H1 (cell line): ENCODE results near the gene LUC7L3. TPM values are rescaled to one million over a fixed set of nuclear protein-coding genes. Genes with fewer than 3 reads are reported as not detected.
A peak's percentile ranks its signal among the peaks of the same experiment; 100 is the strongest.

ENCODE experiments used
- CTCF ChIA-PET: fragments of 300-600 bp; sonication (Branson Sonifier 250); formaldehyde crosslinking; loops from one replicate; lab custom pipeline; 2021; ENCODE audit not compliant: partially characterized antibody; lab: Charles Lee
- POLR2A ChIA-PET: fragments of 300-600 bp; sonication (Branson Sonifier 250); formaldehyde crosslinking; loops from one replicate; lab custom pipeline; 2021; ENCODE audit warnings: inconsistent platforms; ENCODE audit not compliant: partially characterized antibody; lab: Charles Lee
- DNase-seq, 2 experiments: peaks; one replicate each; pipeline versions ENCODE4 v3.0.0 to v3.0.0-alpha.2; 2010 to 2022; ENCODE audit warnings: low spot score in 2 of 2, low read depth in 1 of 2, mixed read lengths in 1 of 2
- FAIRE-seq: peaks from 2 replicates; lab custom pipeline; 2011; peaks lifted over from hg19 to GRCh38; lab: Jason Lieb, UNC
- H2AFZ ChIP-seq: 2 replicates; pipeline ENCODE4 v1.8.1; 2012; ENCODE audit warnings: low read length, inconsistent platforms
- H2AK5ac ChIP-seq: 2 replicates; pipeline ENCODE4 v1.6.1; 2013; ENCODE audit warnings: low read depth, low read length
- H2BK120ac ChIP-seq: replicated peaks from 2 replicates; pipeline ENCODE3; 2013; ENCODE audit warnings: low read depth, low read length, inconsistent platforms
- H2BK12ac ChIP-seq: 2 replicates; pipeline ENCODE4 v1.6.1; 2013; ENCODE audit warnings: low read depth, low read length
- H2BK15ac ChIP-seq: 2 replicates; pipeline ENCODE4 v1.6.1; 2013; ENCODE audit warnings: low read length
- H2BK20ac ChIP-seq: 2 replicates; pipeline ENCODE4 v1.6.1; 2013; ENCODE audit warnings: low read length
- H2BK5ac ChIP-seq: 2 replicates; pipeline ENCODE4 v1.6.1; 2013; ENCODE audit warnings: low read depth, low read length
- H3K14ac ChIP-seq: 2 replicates; pipeline ENCODE4 v1.6.1; 2013; ENCODE audit warnings: inconsistent platforms; ENCODE audit not compliant: insufficient read length
- H3K18ac ChIP-seq: 2 replicates; pipeline ENCODE4 v1.6.1; 2013; ENCODE audit warnings: low read length; ENCODE audit errors: extremely low read depth
- H3K23ac ChIP-seq: 2 replicates; pipeline ENCODE4 v1.6.1; 2013; ENCODE audit warnings: inconsistent platforms; ENCODE audit not compliant: insufficient read length
- H3K23me2 ChIP-seq: 2 replicates; pipeline ENCODE4 v1.6.1; 2013; ENCODE audit warnings: low read depth, low read length
- H3K27ac ChIP-seq: 2 replicates; pipeline ENCODE4 v1.6.1; 2011; ENCODE audit warnings: low read depth, low read length, inconsistent platforms
- H3K27me3 ChIP-seq, 4 experiments: replicated peaks in 1 of 4; 1 replicate in 1 of 4; 2 replicates in 3 of 4; pipeline versions ENCODE4 v1.6.1 to v1.8.1; 2011 to 2013; ENCODE audit warnings: low read length in 3 of 4, mild to moderate bottlenecking in 3 of 4, inconsistent platforms in 2 of 4, mixed read lengths in 2 of 4, moderate library complexity in 1 of 4; ENCODE audit not compliant: control insufficient read depth in 3 of 4, insufficient read depth in 3 of 4; ENCODE audit errors: extremely low read depth in 1 of 4
- H3K36me3 ChIP-seq, 4 experiments: 2 replicates each; pipeline versions ENCODE4 v1.6.1 to v1.8.1; 2011 to 2013; ENCODE audit warnings: mild to moderate bottlenecking in 4 of 4, low read length in 3 of 4, moderate library complexity in 2 of 4, control low read depth in 1 of 4, inconsistent platforms in 1 of 4; ENCODE audit not compliant: insufficient read depth in 4 of 4, control insufficient read depth in 2 of 4
- H3K4ac ChIP-seq: replicated peaks from 2 replicates; pipeline ENCODE3; 2013; ENCODE audit warnings: low read length, low read depth, mixed read lengths, inconsistent platforms; ENCODE audit not compliant: insufficient read length
- H3K4me1 ChIP-seq, 4 experiments: replicated peaks in 1 of 4; 1 replicate in 1 of 4; 2 replicates in 3 of 4; pipeline versions ENCODE4 v1.6.1 to v1.8.1; 2011 to 2013; ENCODE audit warnings: low read length in 3 of 4, inconsistent platforms in 2 of 4, mixed read lengths in 1 of 4; ENCODE audit not compliant: insufficient read depth in 4 of 4, control insufficient read depth in 3 of 4
- H3K4me2 ChIP-seq, 2 experiments: 2 replicates each; pipeline versions ENCODE4 v1.6.1 to v1.8.1; 2011 to 2013; ENCODE audit warnings: low read depth in 2 of 2, low read length in 2 of 2, control low read depth in 1 of 2, inconsistent platforms in 1 of 2, mild to moderate bottlenecking in 1 of 2; ENCODE audit not compliant: insufficient read depth in 1 of 2
- H3K4me3 ChIP-seq, 4 experiments: fragments of 200-600, 300-600 bp in 1 of 4; sonication (generic), shearing (Covaris generic), sonication (Bioruptor Twin) in 1 of 4; 2 replicates each; pipeline versions ENCODE4 v1.5.1 to v1.8.1; 2011 to 2016; ENCODE audit warnings: low read length in 4 of 4, low read depth in 3 of 4, control low read depth in 2 of 4, inconsistent platforms in 2 of 4, mild to moderate bottlenecking in 2 of 4, mixed read lengths in 1 of 4, moderate library complexity in 1 of 4; ENCODE audit not compliant: insufficient read depth in 2 of 4; ENCODE audit errors: extremely low read depth in 1 of 4
- H3K56ac ChIP-seq: replicated peaks from 2 replicates; pipeline ENCODE3; 2013; ENCODE audit warnings: low read depth, mild to moderate bottlenecking, mixed read lengths, low read length, inconsistent platforms; ENCODE audit not compliant: insufficient read length
- H3K79me1 ChIP-seq: 2 replicates; pipeline ENCODE4 v1.6.1; 2013; ENCODE audit warnings: low read depth, low read length, control low read depth
- H3K79me2 ChIP-seq, 2 experiments: 2 replicates each; pipeline versions ENCODE4 v1.6.1 to v1.8.1; 2012 to 2013; ENCODE audit warnings: low read length in 2 of 2, mild to moderate bottlenecking in 2 of 2, inconsistent platforms in 1 of 2; ENCODE audit not compliant: insufficient read depth in 2 of 2, control insufficient read depth in 1 of 2
- H3K9ac ChIP-seq, 4 experiments: replicated peaks in 1 of 4; 1 replicate in 1 of 4; 2 replicates in 3 of 4; pipeline versions ENCODE4 v1.6.1 to v1.8.1; 2011 to 2013; ENCODE audit warnings: low read depth in 3 of 4, low read length in 3 of 4, control low read depth in 2 of 4, mild to moderate bottlenecking in 2 of 4, moderate library complexity in 2 of 4, inconsistent platforms in 1 of 4; ENCODE audit errors: extremely low read depth in 1 of 4
- H3K9me3 ChIP-seq, 2 experiments: 2 replicates each; pipeline versions ENCODE4 v1.6.1 to v1.8.1; 2012 to 2013; ENCODE audit warnings: mild to moderate bottlenecking in 2 of 2, moderate library complexity in 2 of 2, control low read depth in 1 of 2, inconsistent platforms in 1 of 2, low read depth in 1 of 2, low read length in 1 of 2, mixed read lengths in 1 of 2; ENCODE audit not compliant: insufficient read depth in 2 of 2
- H4K20me1 ChIP-seq, 2 experiments: replicated peaks in 1 of 2; 2 replicates each; pipeline versions ENCODE3 to v1.8.1; 2011 to 2013; ENCODE audit warnings: inconsistent platforms in 2 of 2, low read length in 2 of 2, mild to moderate bottlenecking in 1 of 2; ENCODE audit not compliant: insufficient read depth in 2 of 2, control insufficient read depth in 1 of 2
- H4K5ac ChIP-seq: 2 replicates; pipeline ENCODE4 v1.6.1; 2013; ENCODE audit warnings: low read length, low read depth, mixed read lengths, inconsistent platforms; ENCODE audit not compliant: insufficient read length
- H4K8ac ChIP-seq: 2 replicates; pipeline ENCODE4 v1.8.0; 2013; ENCODE audit warnings: mild to moderate bottlenecking, moderate library complexity, low read length, inconsistent platforms; ENCODE audit not compliant: insufficient read depth; ENCODE audit errors: extremely low read depth
- H4K91ac ChIP-seq: replicated peaks from 2 replicates; pipeline ENCODE3; 2013; ENCODE audit warnings: low read length, mixed read lengths, inconsistent platforms; ENCODE audit not compliant: insufficient read length
- CTBP2 ChIP-seq: IDR thresholded peaks from 2 replicates; pipeline ENCODE4 v1.7.0; 2011; ENCODE audit warnings: borderline replicate concordance, mild to moderate bottlenecking, moderate library complexity, mixed read lengths, low read length; ENCODE audit not compliant: insufficient read depth, insufficient read length
- SP4 ChIP-seq: IDR thresholded peaks from 2 replicates; pipeline ENCODE4 v1.6.1; 2012; ENCODE audit warnings: low read length, inconsistent platforms
- SRF ChIP-seq: IDR thresholded peaks from 2 replicates; pipeline ENCODE4 v1.6.1; 2011; ENCODE audit warnings: mild to moderate bottlenecking, low read depth, low read length, moderate library complexity
- USF2 ChIP-seq: IDR thresholded peaks from 2 replicates; pipeline ENCODE4 v1.6.1; 2011; ENCODE audit warnings: low read length, improper control_type of control experiment
- WGBS, 2 experiments: shearing (Covaris generic) in 1 of 2; methylation state at CpG; one replicate each; pipeline versions ENCODE4 v1.1.6 to v1.1.7; 2013 to 2015; ENCODE audit warnings: low lambda C conversion rate in 2 of 2, mixed read lengths in 2 of 2, inconsistent platforms in 1 of 2, low coverage in 1 of 2, missing lambda C conversion rate in 1 of 2; ENCODE audit not compliant: insufficient replicate concordance in 2 of 2, insufficient coverage in 1 of 2, insufficient read length in 1 of 2; ENCODE audit errors: extremely low coverage in 1 of 2, missing lambda C conversion rate in 1 of 2; 5-methylcytosine and 5-hydroxymethylcytosine counted together
- polyA plus RNA-seq, 7 experiments: library from polyadenylated mRNA; depleted of rRNA in 3 of 7; stranded (reverse) in 5 of 7; unstranded in 2 of 7; fragments of >200 nt in 5 of 7; fragments of 200-250 nt in 2 of 7; gene quantifications; 1 replicate in 5 of 7; 2 replicates in 1 of 7; 4 replicates in 1 of 7; pipeline versions ENCODE4 v1.2.1 to v1.2.3, GENCODE V29; 2011 to 2013; ENCODE audit warnings: missing spikeins in 2 of 7, mixed read lengths in 2 of 7
- total RNA-seq: library from RNA; stranded (reverse); fragmentation: NEBNext Ultra II Directional; extraction: Animal tissue kit (Norgen Biotek cat#: 25700); gene quantifications from 2 replicates; pipeline ENCODE4 v1.2.1, GENCODE V29; 2021

Gene LUC7L3
- total and polyA plus RNA-seq, 2 of the 8 experiments (the other 6 are each of a cell fraction or from before 2014, with no cell fraction given), result 102 to 126 TPM

GRCh38 chr17:50682441-50682840 is 37.0 kb upstream of the LUC7L3 start:
- H3K79me2 ChIP-seq, result no peaks in the 10 kb centered on the region
- H3K79me1 ChIP-seq, result no peaks in the 10 kb centered on the region
- no peak overlapping the region for H4K91ac ChIP-seq
- no peak overlapping the region for H3K14ac ChIP-seq
- H2BK12ac ChIP-seq, result no peak overlapping the region
- no peak for DNase-seq
- 82% methylated on average over 3 of the region's 3 CpGs; no CpG with 5 or more reads in 1 of the 2 experiments for WGBS, 2 experiments
- no peak overlapping the region for H4K5ac ChIP-seq
- no peaks in the 10 kb centered on the region for H3K27me3 ChIP-seq
- H3K36me3 ChIP-seq, result no peaks in the 10 kb centered on the region
- H4K20me1 ChIP-seq, result no peaks in the 10 kb centered on the region
- TF ChIP-seq SP4 (no peak), CTBP2 (no peak), SRF (no peak), USF2 (no peak)
- H3K4me3 ChIP-seq, result no peak overlapping the region
- no peak overlapping the region for H3K4me2 ChIP-seq
- H2AFZ ChIP-seq, result no peak overlapping the region
- H3K4me1 ChIP-seq, result peaks cover 0 to 10% (median 1%) of the 10 kb centered on the region in 4 experiments; a peak in 3 of 7 replicates
- ChIA-PET POLR2A (no interaction called here), CTCF (interaction anchor here (0.9 to 20.2 kb wide), 7 partner anchors 12 to 200 kb away, joined by 3 to 391 read pairs (median 4); no protein-coding TSS in a partner anchor)
- no peak overlapping the region for H3K27ac ChIP-seq
- no peak overlapping the region for H2BK15ac ChIP-seq
- H3K9ac ChIP-seq, result no peak overlapping the region
- no peak overlapping the region for H2BK5ac ChIP-seq
- no peak for FAIRE-seq
- no peak overlapping the region for H3K23ac ChIP-seq
- no peak overlapping the region for H3K4ac ChIP-seq
- no peak overlapping the region for H3K18ac ChIP-seq
- H3K23me2 ChIP-seq, result no peaks in the 10 kb centered on the region
- H3K9me3 ChIP-seq, result no peaks in the 10 kb centered on the region
- H2BK120ac ChIP-seq, result no peak overlapping the region
- H3K56ac ChIP-seq, result no peak overlapping the region
- no peak overlapping the region for H4K8ac ChIP-seq
- no peak overlapping the region for H2BK20ac ChIP-seq
- 0 out of 2 replicates have a peak overlapping the region, but pooled peaks have one; percentile 11 for H2AK5ac ChIP-seq
